OCI-LY1 (cell line): ENCODE data around the gene SNTG2.

Experiments
- H2AFZ ChIP-seq: fragments of 200-600 bp; sonication (generic), shearing (Covaris generic); 2 replicates; pipeline ENCODE4 v1.6.0; 2014; ENCODE audit warnings: antibody characterized with exemption, mild to moderate bottlenecking, low read length
- H3F3A ChIP-seq: fragments of 200-600 bp; sonication (generic), shearing (Covaris generic); 2 replicates; pipeline ENCODE4 v1.6.0; 2014; ENCODE audit warnings: mild to moderate bottlenecking, antibody characterized with exemption, low read length, moderate library complexity; ENCODE audit not compliant: insufficient read depth
- H3K27ac ChIP-seq: fragments of 200-600 bp; sonication (generic); 2 replicates; pipeline ENCODE4 v1.5.1; 2014; ENCODE audit warnings: low read length, mixed run types, mild to moderate bottlenecking, low read depth; ENCODE audit not compliant: poor library complexity, severe bottlenecking
- H3K27me3 ChIP-seq: fragments of 200-600 bp; sonication (generic); 2 replicates; pipeline ENCODE4 v1.6.0; 2014; ENCODE audit warnings: antibody characterized with exemption, mild to moderate bottlenecking, low read length, moderate library complexity; ENCODE audit not compliant: insufficient read depth
- H3K36me3 ChIP-seq: fragments of 200-600 bp; sonication (generic); 2 replicates; pipeline ENCODE4 v1.6.1; 2014; ENCODE audit warnings: mild to moderate bottlenecking, antibody characterized with exemption, low read length, moderate library complexity, mixed read lengths; ENCODE audit not compliant: insufficient read depth
- H3K4me1 ChIP-seq: fragments of 200-600 bp; sonication (generic); 2 replicates; pipeline ENCODE4 v1.5.1; 2014; ENCODE audit warnings: mild to moderate bottlenecking, low read length, moderate library complexity; ENCODE audit not compliant: insufficient read depth, severe bottlenecking
- H3K4me2 ChIP-seq: fragments of 200-600 bp; sonication (generic), shearing (Covaris generic); 2 replicates; pipeline ENCODE4 v1.6.1; 2014; ENCODE audit warnings: low read length
- H3K4me3 ChIP-seq: fragments of 200-600 bp; sonication (generic); 2 replicates; pipeline ENCODE4 v1.5.1; 2014; ENCODE audit warnings: low read length, low read depth, mild to moderate bottlenecking, mixed read lengths; ENCODE audit not compliant: poor library complexity, severe bottlenecking
- H3K79me2 ChIP-seq: fragments of 200-600 bp; shearing (Covaris generic); 2 replicates; pipeline ENCODE4 v1.6.1; 2016; ENCODE audit warnings: mixed run types, low read length, mixed read lengths; ENCODE audit not compliant: insufficient read depth
- H3K9ac ChIP-seq: fragments of 200-600 bp; sonication (generic), shearing (Covaris generic); 2 replicates; pipeline ENCODE4 v1.6.1; 2014; ENCODE audit warnings: mild to moderate bottlenecking, low read length, mixed read lengths
- H3K9me2 ChIP-seq: fragments of 200-600 bp; sonication (generic), shearing (Covaris generic); 2 replicates; pipeline ENCODE4 v1.6.1; 2014; ENCODE audit warnings: low read depth, mild to moderate bottlenecking, low read length, mixed read lengths
- H3K9me3 ChIP-seq: fragments of 200-600 bp; shearing (Covaris generic); 2 replicates; pipeline ENCODE4 v1.6.1; 2014; ENCODE audit warnings: low read length, mixed read lengths
- H4K20me1 ChIP-seq: fragments of 200-600 bp; sonication (generic), shearing (Covaris generic); 2 replicates; pipeline ENCODE4 v1.6.0; 2016; ENCODE audit warnings: mild to moderate bottlenecking, low read length; ENCODE audit not compliant: insufficient read depth
- CTCF ChIP-seq: fragments of 200-600 bp; sonication (generic), shearing (Covaris generic); IDR thresholded peaks from 2 replicates; pipeline ENCODE4 v1.5.1; 2017; ENCODE audit warnings: mild to moderate bottlenecking, antibody characterized with exemption, low read length, moderate library complexity, mixed read lengths
- EZH2 ChIP-seq: fragments of 200-600 bp; sonication (generic), shearing (Covaris generic); IDR thresholded peaks from 2 replicates; pipeline ENCODE4 v1.8.0; 2017; ENCODE audit warnings: borderline replicate concordance, mixed run types, mild to moderate bottlenecking, antibody characterized with exemption, low read length, moderate library complexity, mixed read lengths

The SNTG2 gene

DNA sequence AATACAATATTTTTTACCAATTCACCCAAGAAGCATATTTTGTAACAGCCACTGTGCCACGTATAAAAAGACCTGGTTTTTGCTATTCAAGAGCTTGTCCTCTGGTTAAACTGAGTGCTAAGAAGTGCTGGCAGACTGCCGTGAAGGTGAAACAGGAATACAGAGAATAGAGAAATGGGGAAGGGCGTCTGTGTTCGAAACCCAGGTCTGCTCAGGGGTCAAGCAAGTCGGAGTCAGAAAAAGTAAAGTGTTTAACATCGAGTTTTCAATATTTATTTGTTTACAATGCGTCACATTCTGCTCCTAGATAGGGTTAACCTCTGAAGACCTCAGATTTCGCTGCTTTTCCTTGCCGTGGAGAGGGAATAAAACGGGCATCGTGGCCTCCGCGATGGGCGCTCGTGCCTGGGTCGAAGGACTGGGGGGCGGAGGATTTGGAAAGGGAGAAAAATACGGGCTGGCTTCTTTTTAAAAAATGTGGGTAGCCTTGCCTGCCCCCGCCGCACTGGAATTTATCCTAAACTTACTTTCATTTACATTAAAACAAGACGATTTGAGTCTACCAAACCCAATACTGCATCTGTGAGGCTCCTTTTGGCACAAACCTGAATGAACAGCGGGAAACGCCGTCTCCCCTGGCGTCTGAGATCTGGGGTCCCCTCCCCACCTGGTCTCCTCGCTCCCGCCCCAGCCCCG, 1.1 kb upstream of the SNTG2 start:
- Histone ChIP-seq H3K4me1 (no peaks in the 10 kb centered on the region), H3K9ac (no peak overlapping the region), H3K9me3 (0 out of 2 replicates have a peak, but pooled peaks cover 5% of the 10 kb centered on the region), H3K4me3 (no peak overlapping the region), H3K79me2 (no peaks in the 10 kb centered on the region), H4K20me1 (no peaks in the 10 kb centered on the region), H3K9me2 (no peaks in the 10 kb centered on the region), H3F3A (no peaks in the 10 kb centered on the region), H3K27me3 (no peaks in the 10 kb centered on the region), H3K27ac (no peak overlapping the region), H3K36me3 (no peaks in the 10 kb centered on the region), H3K4me2 (no peak overlapping the region), H2AFZ (no peak overlapping the region)
- TF ChIP-seq CTCF (no peak), EZH2 (no peak)

DNA sequence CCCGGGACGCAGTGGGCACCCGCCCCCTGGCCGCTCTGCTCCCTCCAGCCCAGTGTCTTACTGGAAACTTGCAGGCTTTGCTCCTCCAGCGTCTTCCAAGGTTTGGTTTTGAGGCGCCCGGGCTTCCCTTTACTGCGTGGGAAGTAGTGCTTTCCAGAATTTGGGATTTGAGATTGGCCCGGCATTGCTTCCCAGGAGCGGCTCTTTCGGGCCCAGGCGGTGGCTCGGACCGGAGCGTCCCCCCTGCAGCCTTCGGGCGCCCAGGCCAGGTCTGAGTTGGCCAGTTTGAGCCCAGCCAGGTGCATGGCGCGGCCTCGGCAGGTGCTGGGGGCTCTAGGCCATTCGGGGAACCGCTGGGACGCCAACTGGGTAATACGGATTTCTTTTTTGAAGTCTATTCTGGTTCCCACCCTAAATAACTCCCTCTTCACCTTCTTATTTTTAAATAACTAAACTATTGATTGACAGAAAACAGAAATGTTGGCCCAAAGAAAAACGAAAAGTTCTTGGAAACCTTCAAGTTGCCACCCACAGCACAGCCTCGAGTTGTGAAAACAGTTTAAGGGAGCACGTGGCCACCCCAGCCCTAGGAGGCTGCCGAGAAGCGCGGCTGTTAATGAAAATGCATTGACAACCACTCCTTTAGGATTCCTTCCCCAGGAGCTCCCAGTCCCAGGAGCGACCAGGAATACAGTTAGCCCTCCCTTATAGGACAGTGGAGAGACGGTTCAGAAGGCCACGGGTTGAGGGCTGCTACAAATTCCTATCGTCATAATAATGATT, 766 bp downstream of the SNTG2 start:
- no peaks in the 10 kb centered on the region for H3K27me3 ChIP-seq
- H3F3A ChIP-seq, result no peaks in the 10 kb centered on the region
- H3K4me1 ChIP-seq, result no peaks in the 10 kb centered on the region
- no peaks in the 10 kb centered on the region for H3K36me3 ChIP-seq
- H3K79me2 ChIP-seq, result no peaks in the 10 kb centered on the region
- no peaks in the 10 kb centered on the region for H3K9me3 ChIP-seq
- H3K9me2 ChIP-seq, result no peaks in the 10 kb centered on the region
- H3K9ac ChIP-seq, result no peak overlapping the region
- TF ChIP-seq EZH2 (no peak), CTCF (no peak)
- H4K20me1 ChIP-seq, result no peaks in the 10 kb centered on the region
- no peak overlapping the region for H3K27ac ChIP-seq
- H2AFZ ChIP-seq, result no peak overlapping the region
- H3K4me2 ChIP-seq, result no peak overlapping the region
- H3K4me3 ChIP-seq, result no peak overlapping the region

- H3K27me3 ChIP-seq, result no peaks in the 10 kb centered on the region
- no peaks in the 10 kb centered on the region for H3K9me3 ChIP-seq
- no peak overlapping the region for H3K27ac ChIP-seq
- no peaks in the 10 kb centered on the region for H3K4me1 ChIP-seq
- no peak overlapping the region for H3K4me2 ChIP-seq
- H3K9me2 ChIP-seq, result no peaks in the 10 kb centered on the region
- H2AFZ ChIP-seq, result no peak overlapping the region
- TF ChIP-seq EZH2 (no peak), CTCF (no peak)
- no peak overlapping the region for H3K4me3 ChIP-seq
- H3K79me2 ChIP-seq, result no peaks in the 10 kb centered on the region
- H3K36me3 ChIP-seq, result no peaks in the 10 kb centered on the region
- H3K9ac ChIP-seq, result no peak overlapping the region
- H3F3A ChIP-seq, result no peaks in the 10 kb centered on the region
- H4K20me1 ChIP-seq, result no peaks in the 10 kb centered on the region
Observed at GRCh38 chr2:953408-953807, 2.8 kb downstream of the SNTG2 start.
